Endodermal cell (in vitro differentiated cells): ENCODE data around the gene FBXO22. TPM values are rescaled to one million over a fixed set of nuclear protein-coding genes. Genes with fewer than 3 reads are reported as not detected.

Source experiments
- DNase-seq: peaks from one replicate; pipeline ENCODE4 v3.0.0-alpha.2; 2017
- H3K27ac ChIP-seq: 2 replicates; pipeline ENCODE4 v1.5.1; 2013; ENCODE audit warnings: mild to moderate bottlenecking, low read depth, low read length, moderate library complexity
- H3K27me3 ChIP-seq: 2 replicates; pipeline ENCODE4 v1.6.1; 2013; ENCODE audit warnings: mild to moderate bottlenecking, low read length, moderate library complexity; ENCODE audit not compliant: insufficient read depth, control insufficient read depth, poor library complexity, severe bottlenecking
- H3K36me3 ChIP-seq: 2 replicates; pipeline ENCODE4 v1.7.0; 2013; ENCODE audit warnings: mild to moderate bottlenecking, low read length, moderate library complexity; ENCODE audit not compliant: control insufficient read depth, insufficient read depth
- H3K4me1 ChIP-seq: one replicate; pipeline ENCODE4 v1.7.0; 2013; ENCODE audit warnings: low read length; ENCODE audit not compliant: control insufficient read depth, insufficient read depth
- H3K4me3 ChIP-seq: 2 replicates; pipeline ENCODE4 v1.5.1; 2013; ENCODE audit warnings: mild to moderate bottlenecking, low read length, moderate library complexity
- H3K9ac ChIP-seq: 2 replicates; pipeline ENCODE4 v1.6.1; 2013; ENCODE audit warnings: mild to moderate bottlenecking, low read length, moderate library complexity; ENCODE audit not compliant: poor library complexity, severe bottlenecking; ENCODE audit errors: extremely low read depth
- H3K9me3 ChIP-seq: 2 replicates; pipeline ENCODE4 v1.6.1; 2013; ENCODE audit warnings: mild to moderate bottlenecking, low read length, moderate library complexity; ENCODE audit not compliant: control insufficient read depth
- H3K27ac Mint-ChIP-seq: 2 replicates; pipeline ENCODE4 v1.8.0; 2020; ENCODE audit warnings: mixed read lengths
- H3K27me3 Mint-ChIP-seq: 2 replicates; pipeline ENCODE4 v1.8.0; 2021; ENCODE audit warnings: mild to moderate bottlenecking, mixed read lengths; ENCODE audit not compliant: insufficient read depth
- H3K36me3 Mint-ChIP-seq: 2 replicates; pipeline ENCODE4 v1.8.0; 2020; ENCODE audit warnings: low read depth, mixed read lengths
- H3K4me1 Mint-ChIP-seq: 2 replicates; pipeline ENCODE4 v1.8.0; 2020; ENCODE audit warnings: mixed read lengths
- H3K4me3 Mint-ChIP-seq: 2 replicates; pipeline ENCODE4 v1.8.0; 2020; ENCODE audit warnings: mild to moderate bottlenecking, moderate library complexity, mixed read lengths
- H3K9me3 Mint-ChIP-seq: 2 replicates; pipeline ENCODE4 v1.8.0; 2020; ENCODE audit warnings: mild to moderate bottlenecking, mixed read lengths
- CTCF ChIP-seq: fragments of 200-600 bp; sonication (generic); conservative IDR thresholded peaks from 2 replicates; pipeline ENCODE4 v1.5.0; 2021; ENCODE audit warnings: antibody characterized with exemption, mild to moderate bottlenecking
- WGBS, 2 experiments: methylation state at CpG; one replicate each; pipeline versions ENCODE4 v1.1.5 to v1.1.7; 2013; ENCODE audit warnings: missing lambda C conversion rate in 2 of 2, mixed read lengths in 1 of 2; ENCODE audit not compliant: insufficient coverage in 1 of 2, insufficient read length in 1 of 2; 5-methylcytosine and 5-hydroxymethylcytosine counted together
- total RNA-seq, 2 donors: library from RNA; stranded (reverse); fragmentation: NEBNext Ultra II Directional in 1 of 2; extraction: Animal tissue kit (Norgen Biotek cat#: 25700) in 1 of 2; gene quantifications; 2 replicates in 1 of 2; 3 replicates in 1 of 2; pipeline ENCODE4 v1.2.1, GENCODE V29; 2021

FBXO22 gene
- total RNA-seq, 2 donors from 2014 or later, result 47.6 to 48.1 TPM

- H3K36me3 ChIP-seq, result peaks cover 80% of the 10 kb centered on the region
- H3K4me3 ChIP-seq, result no peak overlapping the region
- H3K9ac ChIP-seq, result no peak overlapping the region
- no peaks in the 10 kb centered on the region for H3K9me3 Mint-ChIP-seq
- no peaks in the 10 kb centered on the region for H3K4me1 ChIP-seq
- H3K27ac ChIP-seq, result no peak overlapping the region
- no peak for TF ChIP-seq CTCF
- no peaks in the 10 kb centered on the region for H3K27me3 ChIP-seq
- H3K4me1 Mint-ChIP-seq, result no peaks in the 10 kb centered on the region
- no peak for DNase-seq
- no peak overlapping the region for H3K27ac Mint-ChIP-seq
- no peaks in the 10 kb centered on the region for H3K9me3 ChIP-seq
- no peak overlapping the region for H3K4me3 Mint-ChIP-seq
- no peaks in the 10 kb centered on the region for H3K27me3 Mint-ChIP-seq
- WGBS, 2 experiments, result 96 to 100% methylated on average over 1 of the region's 1 CpG
- peaks cover 43% of the 10 kb centered on the region for H3K36me3 Mint-ChIP-seq
Observed at GRCh38 chr15:75887178-75887577, 16.5 kb upstream of the FBXO22 start.

GRCh38 chr15:75891895-75892294 is 11.8 kb upstream of the FBXO22 start:
- Histone ChIP-seq H3K4me3 (no peak overlapping the region), H3K9ac (no peak overlapping the region), H3K9me3 (no peaks in the 10 kb centered on the region), H3K4me1 (no peaks in the 10 kb centered on the region), H3K36me3 (peaks cover 87% of the 10 kb centered on the region), H3K27me3 (no peaks in the 10 kb centered on the region), H3K27ac (no peak overlapping the region)
- H3K27ac Mint-ChIP-seq, result no peak overlapping the region
- H3K27me3 Mint-ChIP-seq, result no peaks in the 10 kb centered on the region
- H3K4me3 Mint-ChIP-seq, result no peak overlapping the region
- H3K36me3 Mint-ChIP-seq, result peaks cover 44% of the 10 kb centered on the region
- no peak for DNase-seq
- H3K4me1 Mint-ChIP-seq, result no peaks in the 10 kb centered on the region
- H3K9me3 Mint-ChIP-seq, result no peaks in the 10 kb centered on the region
- TF ChIP-seq CTCF, result no peak

- H3K27me3 Mint-ChIP-seq, result no peaks in the 10 kb centered on the region
- H3K27ac Mint-ChIP-seq, result no peak overlapping the region
- no peak for TF ChIP-seq CTCF
- H3K27ac ChIP-seq, result no peak overlapping the region
- H3K9me3 Mint-ChIP-seq, result no peaks in the 10 kb centered on the region
- peaks cover 75% of the 10 kb centered on the region for H3K36me3 ChIP-seq
- no peak overlapping the region for H3K4me3 ChIP-seq
- H3K4me1 ChIP-seq, result no peaks in the 10 kb centered on the region
- no peak for DNase-seq
- no peaks in the 10 kb centered on the region for H3K4me1 Mint-ChIP-seq
- 100% methylated on average over 2 of the region's 2 CpGs; no CpG with 5 or more reads in 1 of the 2 experiments for WGBS, 2 experiments
- no peaks in the 10 kb centered on the region for H3K9me3 ChIP-seq
- H3K9ac ChIP-seq, result no peak overlapping the region
- H3K4me3 Mint-ChIP-seq, result no peak overlapping the region
- H3K27me3 ChIP-seq, result no peaks in the 10 kb centered on the region
- H3K36me3 Mint-ChIP-seq, result peaks cover 37% of the 10 kb centered on the region
Observed at GRCh38 chr15:75895731-75896130, 7.9 kb upstream of the FBXO22 start.
